WTC11 (cell line): Measurements from ENCODE around the gene PTPRN2.

Experiments used
- ATF6 ChIP-seq: sonication (generic); formaldehyde crosslinking; IDR thresholded peaks from 2 replicates; pipeline ENCODE4 v1.8.1; 2023; ENCODE audit warnings: mild to moderate bottlenecking, missing genetic modification reagents
- CTCF ChIP-seq: fragments of 200-600 bp; IDR thresholded peaks from 2 replicates; pipeline ENCODE4 v1.8.0; 2022; ENCODE audit warnings: antibody characterized with exemption
- E2F4 ChIP-seq: sonication (generic); formaldehyde crosslinking; IDR thresholded peaks from 2 replicates; pipeline ENCODE4 v1.8.1; 2022; ENCODE audit warnings: low read depth, mild to moderate bottlenecking, moderate library complexity, missing genetic modification reagents, borderline replicate concordance
- GABPB1 ChIP-seq: sonication (generic); formaldehyde crosslinking; IDR thresholded peaks from 2 replicates; pipeline ENCODE4 v1.8.1; 2023; ENCODE audit warnings: mild to moderate bottlenecking, missing genetic modification reagents
- NR2C2 ChIP-seq: sonication (generic); formaldehyde crosslinking; IDR thresholded peaks from 2 replicates; pipeline ENCODE4 v1.8.0; 2022; ENCODE audit warnings: mild to moderate bottlenecking, missing genetic modification reagents
- TCF7 ChIP-seq: sonication (generic); formaldehyde crosslinking; IDR thresholded peaks from 2 replicates; pipeline ENCODE4 v1.8.0; 2022; ENCODE audit warnings: mild to moderate bottlenecking, low read depth, missing genetic modification reagents, moderate library complexity
- ZNF263 ChIP-seq: sonication (generic); formaldehyde crosslinking; IDR thresholded peaks from 2 replicates; pipeline ENCODE4 v1.8.1; 2022; ENCODE audit warnings: low read depth, mild to moderate bottlenecking, moderate library complexity, missing genetic modification reagents
- ZNF416 ChIP-seq: fragments of 250-450 bp; sonication (Bioruptor Pico); IDR thresholded peaks from 2 replicates; pipeline ENCODE4 v1.9.0; 2021; ENCODE audit warnings: mild to moderate bottlenecking, inconsistent platforms
- TF ChIP-seq, protein P1 (sequence below): sonication (generic); formaldehyde crosslinking; IDR thresholded peaks from 2 replicates; pipeline ENCODE4 v1.8.0; 2022; ENCODE audit warnings: missing genetic modification reagents
- TF ChIP-seq, protein P2 (sequence below): sonication (generic); formaldehyde crosslinking; IDR thresholded peaks from 2 replicates; pipeline ENCODE4 v1.8.0; 2022; ENCODE audit warnings: mild to moderate bottlenecking, missing genetic modification reagents
- TF ChIP-seq, protein P3 (sequence below): sonication (generic); formaldehyde crosslinking; IDR thresholded peaks from 2 replicates; pipeline ENCODE4 v1.8.1; 2022; ENCODE audit warnings: mild to moderate bottlenecking, moderate library complexity, missing genetic modification reagents
- TF ChIP-seq, protein P4 (sequence below): sonication (generic); formaldehyde crosslinking; IDR thresholded peaks from 2 replicates; pipeline ENCODE4 v1.8.1; 2023; ENCODE audit warnings: mild to moderate bottlenecking, missing genetic modification reagents, moderate library complexity

DNA sequence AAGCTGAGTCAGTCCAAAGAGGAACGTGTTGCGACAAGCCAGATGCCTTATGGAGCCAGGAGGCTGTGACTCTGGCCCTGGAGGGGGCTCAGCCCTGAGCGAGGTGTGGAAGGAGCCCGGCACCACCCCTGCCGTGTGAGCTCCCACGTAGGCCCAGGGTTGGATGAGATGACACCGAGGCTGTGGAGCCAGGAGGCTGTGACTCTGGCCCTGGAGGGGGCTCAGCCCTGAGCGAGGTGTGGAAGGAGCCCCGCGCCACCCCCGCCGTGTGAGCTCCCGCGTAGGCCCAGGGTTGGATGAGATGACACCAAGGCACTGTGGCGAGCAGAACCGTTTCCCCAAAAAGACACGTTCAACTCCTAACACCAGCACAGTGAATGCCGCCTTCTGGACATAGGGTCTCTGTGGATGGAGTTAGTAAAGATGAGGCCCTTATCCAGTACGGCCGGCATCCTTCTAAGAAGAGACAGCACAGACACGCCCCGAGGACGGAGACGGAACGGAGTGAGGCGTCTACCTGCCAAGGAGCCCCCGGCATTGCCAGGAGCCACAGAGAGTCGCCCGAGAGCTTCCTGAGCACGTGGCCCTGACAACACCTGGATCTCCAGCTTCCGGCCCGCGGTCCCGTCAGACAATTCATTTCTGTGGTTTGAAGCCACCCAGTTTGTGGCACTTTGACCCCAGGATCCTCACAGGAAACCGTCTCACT is 778.3 kb downstream of the PTPRN2 start:
- TF ChIP-seq TCF7 (no peak), CTCF (no peak), GABPB1 (CRISPR knock-in tag) (no peak), NR2C2 (no peak), E2F4 (CRISPR knock-in tag) (no peak), ZNF416 (CRISPR knock-in tag) (no peak), ZNF263 (CRISPR knock-in tag) (no peak), ATF6 (no peak)
- TF ChIP-seq, protein P1, sequence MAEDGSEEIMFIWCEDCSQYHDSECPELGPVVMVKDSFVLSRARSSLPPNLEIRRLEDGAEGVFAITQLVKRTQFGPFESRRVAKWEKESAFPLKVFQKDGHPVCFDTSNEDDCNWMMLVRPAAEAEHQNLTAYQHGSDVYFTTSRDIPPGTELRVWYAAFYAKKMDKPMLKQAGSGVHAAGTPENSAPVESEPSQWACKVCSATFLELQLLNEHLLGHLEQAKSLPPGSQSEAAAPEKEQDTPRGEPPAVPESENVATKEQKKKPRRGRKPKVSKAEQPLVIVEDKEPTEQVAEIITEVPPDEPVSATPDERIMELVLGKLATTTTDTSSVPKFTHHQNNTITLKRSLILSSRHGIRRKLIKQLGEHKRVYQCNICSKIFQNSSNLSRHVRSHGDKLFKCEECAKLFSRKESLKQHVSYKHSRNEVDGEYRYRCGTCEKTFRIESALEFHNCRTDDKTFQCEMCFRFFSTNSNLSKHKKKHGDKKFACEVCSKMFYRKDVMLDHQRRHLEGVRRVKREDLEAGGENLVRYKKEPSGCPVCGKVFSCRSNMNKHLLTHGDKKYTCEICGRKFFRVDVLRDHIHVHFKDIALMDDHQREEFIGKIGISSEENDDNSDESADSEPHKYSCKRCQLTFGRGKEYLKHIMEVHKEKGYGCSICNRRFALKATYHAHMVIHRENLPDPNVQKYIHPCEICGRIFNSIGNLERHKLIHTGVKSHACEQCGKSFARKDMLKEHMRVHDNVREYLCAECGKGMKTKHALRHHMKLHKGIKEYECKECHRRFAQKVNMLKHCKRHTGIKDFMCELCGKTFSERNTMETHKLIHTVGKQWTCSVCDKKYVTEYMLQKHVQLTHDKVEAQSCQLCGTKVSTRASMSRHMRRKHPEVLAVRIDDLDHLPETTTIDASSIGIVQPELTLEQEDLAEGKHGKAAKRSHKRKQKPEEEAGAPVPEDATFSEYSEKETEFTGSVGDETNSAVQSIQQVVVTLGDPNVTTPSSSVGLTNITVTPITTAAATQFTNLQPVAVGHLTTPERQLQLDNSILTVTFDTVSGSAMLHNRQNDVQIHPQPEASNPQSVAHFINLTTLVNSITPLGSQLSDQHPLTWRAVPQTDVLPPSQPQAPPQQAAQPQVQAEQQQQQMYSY (CRISPR knock-in tag), result no peak
- TF ChIP-seq, protein P2, sequence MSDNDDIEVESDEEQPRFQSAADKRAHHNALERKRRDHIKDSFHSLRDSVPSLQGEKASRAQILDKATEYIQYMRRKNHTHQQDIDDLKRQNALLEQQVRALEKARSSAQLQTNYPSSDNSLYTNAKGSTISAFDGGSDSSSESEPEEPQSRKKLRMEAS (CRISPR knock-in tag), result no peak
- TF ChIP-seq, protein P3, sequence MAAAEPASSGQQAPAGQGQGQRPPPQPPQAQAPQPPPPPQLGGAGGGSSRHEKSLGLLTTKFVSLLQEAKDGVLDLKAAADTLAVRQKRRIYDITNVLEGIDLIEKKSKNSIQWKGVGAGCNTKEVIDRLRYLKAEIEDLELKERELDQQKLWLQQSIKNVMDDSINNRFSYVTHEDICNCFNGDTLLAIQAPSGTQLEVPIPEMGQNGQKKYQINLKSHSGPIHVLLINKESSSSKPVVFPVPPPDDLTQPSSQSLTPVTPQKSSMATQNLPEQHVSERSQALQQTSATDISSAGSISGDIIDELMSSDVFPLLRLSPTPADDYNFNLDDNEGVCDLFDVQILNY, result no peak
- TF ChIP-seq, protein P4, sequence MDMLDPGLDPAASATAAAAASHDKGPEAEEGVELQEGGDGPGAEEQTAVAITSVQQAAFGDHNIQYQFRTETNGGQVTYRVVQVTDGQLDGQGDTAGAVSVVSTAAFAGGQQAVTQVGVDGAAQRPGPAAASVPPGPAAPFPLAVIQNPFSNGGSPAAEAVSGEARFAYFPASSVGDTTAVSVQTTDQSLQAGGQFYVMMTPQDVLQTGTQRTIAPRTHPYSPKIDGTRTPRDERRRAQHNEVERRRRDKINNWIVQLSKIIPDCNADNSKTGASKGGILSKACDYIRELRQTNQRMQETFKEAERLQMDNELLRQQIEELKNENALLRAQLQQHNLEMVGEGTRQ (CRISPR knock-in tag), result no peak
